Fibroblast of pulmonary artery (primary cell): ENCODE measurements around the gene RFTN1.
A peak's percentile ranks its signal among the peaks of the same experiment; 100 is the strongest.

ENCODE experiments used
- DNase-seq: peaks from one replicate; pipeline ENCODE4 v3.0.0-alpha.2; 2010; ENCODE audit warnings: low read depth
- H3K4me3 ChIP-seq: replicated peaks from 2 replicates; pipeline ENCODE4 v1.5.1; 2011; ENCODE audit warnings: low read depth, mild to moderate bottlenecking, control low read depth, low read length, moderate library complexity
- CTCF ChIP-seq: IDR thresholded peaks from 2 replicates; pipeline ENCODE4 v1.5.1; 2011; ENCODE audit warnings: mild to moderate bottlenecking, control low read depth, low read length, inconsistent platforms; ENCODE audit errors: missing control alignments

RFTN1 gene

GRCh38 chr3:16404349-16404895, 109.1 kb downstream of the RFTN1 start:
- H3K4me3 ChIP-seq: no peak overlapping the region
- DNase-seq: no peak
- no peak for TF ChIP-seq CTCF

GRCh38 chr3:16402451-16402850, 111.0 kb downstream of the RFTN1 start:
- no peak for TF ChIP-seq CTCF
- H3K4me3 ChIP-seq: no peak overlapping the region
- peak; percentile 59 for DNase-seq

DNA sequence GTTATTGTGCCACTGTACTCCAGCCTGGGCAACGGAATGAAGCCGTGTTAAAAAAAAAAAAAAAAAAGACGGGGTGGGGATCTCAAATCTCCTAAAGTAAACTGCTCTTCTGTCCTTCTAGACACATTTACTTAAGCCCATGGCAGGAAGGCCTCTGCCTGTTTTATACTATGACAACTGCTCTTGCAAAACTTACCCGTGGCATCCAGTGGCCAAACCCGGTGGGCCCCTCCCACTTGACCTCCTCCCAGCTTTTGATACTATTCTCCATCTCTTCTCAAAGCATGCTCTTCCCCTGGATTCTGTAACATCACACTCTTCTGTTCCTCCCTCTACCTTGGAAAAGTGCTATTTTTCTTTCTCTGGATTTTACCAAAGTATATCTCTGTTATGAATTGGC, 112.2 kb downstream of the RFTN1 start:
- H3K4me3 ChIP-seq: no peak overlapping the region
- DNase-seq: no peak
- TF ChIP-seq CTCF: no peak

GRCh38 chr3:16400106-16400931, 113.2 kb downstream of the RFTN1 start:
- no peak overlapping the region for H3K4me3 ChIP-seq
- no peak for DNase-seq
- no peak for TF ChIP-seq CTCF

- DNase-seq: peak; percentile 86
- peak; percentile 54 for TF ChIP-seq CTCF
- H3K4me3 ChIP-seq: no peak overlapping the region
Observed at GRCh38 chr3:16399473-16399872, 114.0 kb downstream of the RFTN1 start.

GRCh38 chr3:16398648-16399047, 114.9 kb downstream of the RFTN1 start:
- no peak for TF ChIP-seq CTCF
- DNase-seq: no peak
- H3K4me3 ChIP-seq: no peak overlapping the region

DNA sequence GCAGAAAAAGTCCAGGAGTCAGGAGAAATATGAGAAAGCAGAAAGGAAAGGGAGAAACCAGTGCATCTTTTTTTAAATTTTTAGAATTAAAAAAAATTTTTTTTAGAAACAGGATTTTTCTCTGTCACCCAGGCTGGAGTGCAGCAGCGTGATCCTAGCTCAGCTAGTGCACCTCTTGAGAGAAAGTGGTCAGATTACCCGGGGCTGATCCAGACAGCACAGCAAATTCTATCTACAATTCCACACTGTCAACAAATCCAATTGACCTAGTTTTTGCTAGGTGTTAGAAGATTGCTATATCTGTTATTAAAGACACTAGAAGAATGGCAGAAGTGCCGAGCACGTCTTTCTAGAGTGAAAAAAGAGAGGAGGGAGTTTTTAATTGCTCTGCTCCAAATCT, 117.3 kb downstream of the RFTN1 start:
- DNase-seq: no peak
- no peak for TF ChIP-seq CTCF
- H3K4me3 ChIP-seq: no peak overlapping the region
